ENCODE data around the gene VAX1. TPM values are rescaled to one million over a fixed set of nuclear protein-coding genes. Genes with fewer than 3 reads are reported as not detected.

VAX1 gene
- total RNA-seq, 2 donors from 2014 or later, result not detected

GRCh38 chr10:117167346-117167788 is 29.3 kb upstream of the VAX1 start:
- Histone ChIP-seq H3K4me3 (no peak overlapping the region), H3K9me3 (no peaks in the 10 kb centered on the region), H3K27me3 (replicated peaks; ENCODE audit: insufficient read depth) (peaks cover 61% of the 10 kb centered on the region), H3K27ac (no peak overlapping the region), H3K4me1 (replicated peaks) (no peaks in the 10 kb centered on the region), H3K36me3 (no peaks in the 10 kb centered on the region)
- DNase-seq (ENCODE audit: low spot score), result no peak
- WGBS, result 11% methylated on average over 21 of the region's 21 CpGs
- TF ChIP-seq, protein P1, sequence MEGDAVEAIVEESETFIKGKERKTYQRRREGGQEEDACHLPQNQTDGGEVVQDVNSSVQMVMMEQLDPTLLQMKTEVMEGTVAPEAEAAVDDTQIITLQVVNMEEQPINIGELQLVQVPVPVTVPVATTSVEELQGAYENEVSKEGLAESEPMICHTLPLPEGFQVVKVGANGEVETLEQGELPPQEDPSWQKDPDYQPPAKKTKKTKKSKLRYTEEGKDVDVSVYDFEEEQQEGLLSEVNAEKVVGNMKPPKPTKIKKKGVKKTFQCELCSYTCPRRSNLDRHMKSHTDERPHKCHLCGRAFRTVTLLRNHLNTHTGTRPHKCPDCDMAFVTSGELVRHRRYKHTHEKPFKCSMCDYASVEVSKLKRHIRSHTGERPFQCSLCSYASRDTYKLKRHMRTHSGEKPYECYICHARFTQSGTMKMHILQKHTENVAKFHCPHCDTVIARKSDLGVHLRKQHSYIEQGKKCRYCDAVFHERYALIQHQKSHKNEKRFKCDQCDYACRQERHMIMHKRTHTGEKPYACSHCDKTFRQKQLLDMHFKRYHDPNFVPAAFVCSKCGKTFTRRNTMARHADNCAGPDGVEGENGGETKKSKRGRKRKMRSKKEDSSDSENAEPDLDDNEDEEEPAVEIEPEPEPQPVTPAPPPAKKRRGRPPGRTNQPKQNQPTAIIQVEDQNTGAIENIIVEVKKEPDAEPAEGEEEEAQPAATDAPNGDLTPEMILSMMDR (IDR thresholded peaks at IDR 0.05), result no peak
- TF ChIP-seq POLR2AphosphoS5 (IDR thresholded peaks at IDR 0.05) (no peak), POLR2A (IDR thresholded peaks at IDR 0.05) (no peak)
- intact Hi-C loops (cut with DNase I), result loop anchor here (5.0 kb wide), 1 partner anchor 485 kb away; no protein-coding TSS in a partner anchor

DNA sequence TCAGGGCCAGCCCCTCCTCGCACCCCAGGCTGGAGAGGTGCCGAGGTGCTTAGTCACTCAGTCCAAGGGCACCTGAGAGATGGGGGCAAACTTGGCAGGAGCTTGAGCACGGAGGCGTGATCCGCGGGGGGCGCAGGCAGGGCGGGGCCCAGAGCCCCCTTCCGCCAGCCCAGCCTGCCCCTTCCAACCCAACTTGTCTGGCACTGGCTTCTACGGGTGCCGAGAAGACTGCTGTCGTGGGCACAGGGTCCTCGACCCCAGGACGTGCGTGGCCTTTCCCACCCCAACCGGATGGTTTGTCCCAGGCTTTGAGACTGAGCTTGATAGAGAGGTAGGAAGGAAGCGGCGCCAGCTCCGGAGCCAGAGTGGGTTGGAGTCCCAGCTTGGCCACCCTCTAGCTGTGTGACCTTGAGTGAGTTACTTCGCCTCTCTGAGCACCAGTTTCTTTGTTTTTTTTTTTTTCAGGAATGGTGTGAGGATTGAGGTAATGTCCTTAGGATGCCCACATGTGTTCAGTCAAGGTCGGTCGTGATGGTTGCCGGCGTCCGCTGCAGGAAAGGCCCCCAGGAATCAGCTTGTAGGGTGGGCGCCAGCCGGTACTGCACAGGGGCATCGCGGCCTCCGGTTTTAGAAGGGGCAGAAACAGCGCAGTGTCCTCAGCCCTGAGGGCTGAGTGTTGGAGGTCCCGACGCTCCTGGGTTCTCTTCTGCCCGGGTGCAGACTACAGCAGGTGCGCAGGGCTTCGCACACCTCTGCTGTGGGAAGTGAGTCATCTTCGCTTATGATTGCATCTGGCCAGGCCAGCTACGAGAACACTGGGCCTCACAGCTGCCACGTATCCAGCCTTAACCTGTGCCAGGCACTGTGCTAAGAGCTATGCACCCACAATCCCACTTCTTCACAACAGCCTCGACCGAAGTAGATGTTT is 28.6 kb upstream of the VAX1 start:
- no peak for DNase-seq (ENCODE audit: low spot score)
- 10% methylated on average over 40 of the region's 41 CpGs for WGBS
- Histone ChIP-seq H3K4me1 (replicated peaks) (no peaks in the 10 kb centered on the region), H3K36me3 (no peaks in the 10 kb centered on the region), H3K9me3 (no peaks in the 10 kb centered on the region), H3K27ac (no peak overlapping the region), H3K4me3 (no peak overlapping the region), H3K27me3 (replicated peaks; ENCODE audit: insufficient read depth) (peaks cover 65% of the 10 kb centered on the region)
- intact Hi-C loops (cut with DNase I), result loop anchor here (5.0 kb wide), 1 partner anchor 484 kb away; no protein-coding TSS in a partner anchor
- TF ChIP-seq POLR2A (IDR thresholded peaks at IDR 0.05) (no peak), POLR2AphosphoS5 (IDR thresholded peaks at IDR 0.05) (no peak)
- TF ChIP-seq, protein P1 (IDR thresholded peaks at IDR 0.05), result no peak

DNA sequence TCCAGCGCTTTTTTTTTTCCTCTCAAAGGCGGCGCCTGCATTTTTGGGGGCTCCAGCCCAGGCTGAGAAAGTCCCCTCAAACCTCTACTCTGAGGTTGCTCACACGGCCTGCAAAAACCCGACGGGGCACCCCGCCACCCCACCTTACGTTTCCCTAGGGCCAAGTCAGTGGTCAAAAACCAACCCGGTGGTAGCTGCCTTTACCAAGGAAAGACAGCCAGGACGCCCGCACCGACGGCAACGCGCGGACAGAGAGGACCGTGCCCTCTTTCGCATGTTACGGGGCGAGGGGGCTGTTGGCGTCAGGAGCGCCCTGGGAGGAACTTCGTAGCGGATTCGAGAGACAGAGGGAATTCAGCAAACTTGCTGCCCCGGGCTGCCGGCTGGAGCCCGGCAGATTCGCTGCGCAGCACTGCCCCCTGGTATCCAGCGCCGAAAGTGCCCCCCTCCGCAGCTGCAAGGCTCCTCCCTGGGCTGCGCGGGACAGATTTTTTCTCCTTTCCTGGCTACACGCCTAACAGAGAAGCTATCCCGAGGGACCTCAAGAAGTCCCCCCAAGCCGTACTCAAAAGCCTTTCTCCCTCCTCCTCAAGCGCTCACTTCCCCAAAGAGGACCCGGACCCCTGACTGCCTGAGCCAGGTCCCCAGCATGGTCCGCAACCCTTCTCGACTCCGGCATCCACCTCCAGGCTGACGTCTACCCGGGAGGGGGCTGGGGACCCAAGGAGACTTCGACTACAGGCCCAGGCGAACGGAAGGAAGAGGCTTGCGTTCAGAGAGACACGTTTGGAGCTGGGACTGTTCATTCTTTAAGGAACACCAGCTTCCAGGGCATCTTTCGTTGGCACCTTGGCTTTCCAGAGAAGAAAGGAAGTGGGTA is 27.7 kb upstream of the VAX1 start:
- intact Hi-C loops (cut with DNase I), result loop anchor here (5.0 kb wide), 1 partner anchor 483 kb away; no protein-coding TSS in a partner anchor
- H3K4me3 ChIP-seq, result no peak overlapping the region
- H3K4me1 ChIP-seq (replicated peaks), result no peaks in the 10 kb centered on the region

GRCh38 chr10:117164592-117165537 is 26.8 kb upstream of the VAX1 start:
- WGBS, result 4% methylated on average over 32 of the region's 32 CpGs

More for the DNA sequence above, 27.7 kb upstream of the VAX1 start:
- Histone ChIP-seq H3K9me3 (no peaks in the 10 kb centered on the region), H3K27ac (no peak overlapping the region), H3K36me3 (no peaks in the 10 kb centered on the region), H3K27me3 (replicated peaks; ENCODE audit: insufficient read depth) (peaks cover 67% of the 10 kb centered on the region)
- no peak for DNase-seq (ENCODE audit: low spot score)
- TF ChIP-seq, protein P1 (IDR thresholded peaks at IDR 0.05), result peak in 2 of 4 experiments; percentile 26 to 41
- TF ChIP-seq POLR2A (IDR thresholded peaks at IDR 0.05), result no peak
- 4% methylated on average over 51 of the region's 51 CpGs for WGBS

More at GRCh38 chr10:117164592-117165537, 26.8 kb upstream of the VAX1 start:
- Histone ChIP-seq H3K4me1 (replicated peaks) (no peaks in the 10 kb centered on the region), H3K36me3 (no peaks in the 10 kb centered on the region), H3K4me3 (no peak overlapping the region), H3K27ac (no peak overlapping the region), H3K27me3 (replicated peaks; ENCODE audit: insufficient read depth) (peaks cover 67% of the 10 kb centered on the region), H3K9me3 (no peaks in the 10 kb centered on the region)
- DNase-seq (ENCODE audit: low spot score), result no peak
- intact Hi-C loops (cut with DNase I), result loop anchor here (5.0 kb wide), 1 partner anchor 483 kb away; no protein-coding TSS in a partner anchor
- TF ChIP-seq, protein P1 (IDR thresholded peaks at IDR 0.05), result no peak
- no peak for TF ChIP-seq POLR2AphosphoS5 (IDR thresholded peaks at IDR 0.05)
- no peak for TF ChIP-seq POLR2A (IDR thresholded peaks at IDR 0.05)

Measured in prostate gland (tissue), 2 donors.